Tongue (tissue), 2 donors: ENCODE data around the gene CCDC97. TPM values are rescaled to one million over a fixed set of nuclear protein-coding genes. Genes with fewer than 3 reads are reported as not detected.

Experiments
- DNase-seq: peaks from one replicate; pipeline ENCODE4 v3.0.0-alpha.2; 2015
- total RNA-seq: library from RNA; depleted of rRNA; stranded (reverse); fragments of >200 nt; gene quantifications from one replicate; pipeline ENCODE4 v1.2.3, GENCODE V29; 2014

The CCDC97 gene
- total RNA-seq, 1 donor from 2014 or later, result 21.2 TPM

DNA sequence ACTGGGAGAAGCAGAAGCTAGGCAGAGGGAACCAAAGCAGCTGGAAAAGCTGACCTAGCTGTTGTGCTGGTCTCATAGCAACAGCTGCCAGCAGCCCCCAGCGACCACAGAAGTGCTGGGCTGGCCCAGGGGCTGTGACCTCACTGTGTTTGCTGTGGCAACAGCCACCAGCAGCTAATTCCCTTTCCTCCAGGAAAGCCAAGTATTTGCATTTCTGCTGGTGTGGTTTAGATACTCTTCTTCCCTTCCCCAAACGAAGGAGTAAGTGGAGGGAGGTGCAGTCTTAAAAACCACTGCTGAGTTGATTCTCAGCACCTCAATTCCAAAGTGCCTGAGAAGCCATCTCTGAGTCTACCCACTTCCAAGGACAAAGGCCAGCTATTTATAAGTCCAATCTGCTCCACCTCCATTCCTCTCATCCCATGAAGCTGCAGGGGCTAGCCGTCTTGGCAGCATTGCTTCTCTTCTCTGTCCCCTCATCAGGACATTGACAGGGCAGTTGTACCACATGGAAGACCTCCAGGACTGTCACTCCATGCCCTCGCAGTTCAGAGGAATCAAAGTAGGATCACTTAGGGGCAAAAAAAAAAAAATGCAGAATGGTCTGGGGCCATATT, 11.5 kb upstream of the CCDC97 start:
- DNase-seq, result peak; percentile 95

- peak; percentile 46 for DNase-seq
These were observed 10.8 kb upstream of the CCDC97 start for GRCh38 chr19:41299046-41299754.

GRCh38 chr19:41299755-41300089, 10.2 kb upstream of the CCDC97 start:
- peak; percentile 94 for DNase-seq

- DNase-seq, result peak; percentile 50
These were observed 9.4 kb upstream of the CCDC97 start for GRCh38 chr19:41300555-41300954.

GRCh38 chr19:41302624-41303351, 7.2 kb upstream of the CCDC97 start:
- DNase-seq, result no peak

GRCh38 chr19:41303954-41304353, 6.0 kb upstream of the CCDC97 start:
- DNase-seq, result no peak

GRCh38 chr19:41304706-41305483, 5.1 kb upstream of the CCDC97 start:
- no peak for DNase-seq

DNA sequence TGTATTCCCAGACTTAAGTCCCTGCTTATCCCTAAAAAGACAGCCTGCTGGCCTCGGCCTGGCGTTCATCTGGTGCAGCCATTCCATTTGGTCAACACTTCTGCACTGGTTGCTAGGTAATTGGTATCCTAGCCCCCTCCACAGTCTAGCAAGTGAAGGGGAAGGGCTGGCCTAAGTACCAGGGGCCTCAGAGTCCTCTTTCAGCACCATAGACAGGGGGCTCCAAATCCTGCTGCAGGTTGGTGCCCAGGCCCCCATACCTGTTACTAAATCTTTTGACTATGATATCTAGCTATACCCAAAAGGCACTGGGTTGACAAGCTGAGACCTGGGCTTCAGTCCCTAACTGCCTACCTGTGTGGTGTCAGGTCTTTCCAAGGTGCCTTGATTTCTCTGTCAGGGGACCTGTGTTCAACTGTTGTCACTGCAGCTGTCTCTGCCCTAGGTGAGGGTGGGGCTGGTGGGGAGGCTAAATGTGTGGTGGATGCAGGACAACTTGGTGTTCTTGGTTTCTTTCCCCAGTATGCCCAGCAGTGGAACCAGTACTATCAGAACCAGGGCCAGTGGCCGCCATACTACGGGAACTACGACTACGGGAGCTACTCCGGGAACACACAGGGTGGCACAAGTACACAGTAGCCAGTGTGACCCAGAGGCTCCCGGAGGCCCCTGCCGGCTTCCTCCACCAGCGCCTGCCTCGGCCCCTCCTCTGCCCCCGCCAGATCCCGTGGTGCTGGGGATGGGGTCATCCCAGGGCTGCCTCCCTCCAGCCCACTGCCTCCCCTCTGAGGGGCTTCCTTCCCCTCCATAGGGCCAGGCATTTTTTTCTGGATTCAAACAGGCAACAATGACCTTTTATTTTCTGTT, 3.8 kb upstream of the CCDC97 start:
- no peak for DNase-seq

DNA sequence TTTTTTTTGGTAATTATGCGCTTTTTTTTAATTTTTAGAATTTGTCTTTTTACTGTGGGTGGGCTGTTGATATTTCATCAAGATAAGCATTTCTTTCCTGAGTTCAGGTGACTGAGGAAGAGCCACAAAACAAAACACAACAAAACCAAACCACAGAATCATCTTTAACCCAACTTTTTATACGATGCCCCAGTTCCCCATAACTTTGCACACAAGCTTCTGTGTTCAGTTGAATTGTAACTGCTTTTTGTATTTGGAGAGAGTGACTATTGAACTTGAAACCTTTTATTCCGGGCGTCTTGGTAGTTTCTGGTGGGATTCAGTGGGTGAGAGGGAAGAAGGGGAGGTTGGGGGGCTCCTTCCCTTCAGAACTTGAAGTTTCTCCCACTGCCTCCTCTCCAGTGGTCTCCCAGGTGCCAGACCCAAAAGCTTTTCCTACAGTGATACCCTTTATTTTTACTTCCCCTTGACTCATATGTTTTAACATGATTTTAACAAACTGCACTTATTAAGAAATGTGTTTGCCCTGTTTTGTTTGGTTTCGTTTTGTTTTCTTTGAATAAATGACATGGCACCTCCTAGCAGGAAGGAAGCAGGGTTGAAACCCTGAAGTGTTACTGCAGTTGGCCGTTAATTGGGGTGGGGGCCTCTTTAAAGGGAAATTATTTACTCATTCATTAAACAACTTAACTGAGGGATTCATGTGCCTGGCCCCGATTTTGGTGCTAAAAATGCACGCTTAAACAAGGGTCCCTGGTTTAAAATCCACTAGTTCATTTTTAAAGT, 2.7 kb upstream of the CCDC97 start:
- no peak for DNase-seq

DNA sequence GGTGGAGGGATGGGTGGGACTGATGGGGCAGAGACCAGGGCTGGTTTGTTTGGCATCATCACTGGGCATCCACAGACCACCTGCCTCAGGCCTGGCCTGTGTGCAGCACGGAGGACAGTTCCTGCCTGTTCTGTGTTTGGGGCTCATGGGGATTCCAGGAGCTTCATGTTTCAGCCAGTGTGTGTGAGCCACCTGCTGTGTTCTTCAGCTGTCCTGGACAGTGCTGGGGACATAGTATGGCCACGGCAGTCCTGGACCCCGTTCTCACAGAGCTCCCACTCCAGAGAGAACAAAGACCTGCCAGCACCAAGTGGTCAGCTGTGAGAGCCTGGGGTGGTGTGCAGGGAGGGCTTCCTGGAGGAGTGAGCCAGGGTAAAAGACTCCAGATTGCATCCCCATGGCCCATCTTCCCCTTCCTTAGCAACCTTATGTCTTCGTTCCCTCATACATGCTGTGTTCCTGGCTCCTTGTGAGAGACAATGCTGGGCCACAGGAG, 2.0 kb upstream of the CCDC97 start:
- DNase-seq, result peak; percentile 79

- DNase-seq, result peak; percentile 97
These were observed 1.4 kb upstream of the CCDC97 start for GRCh38 chr19:41308450-41309179.

DNA sequence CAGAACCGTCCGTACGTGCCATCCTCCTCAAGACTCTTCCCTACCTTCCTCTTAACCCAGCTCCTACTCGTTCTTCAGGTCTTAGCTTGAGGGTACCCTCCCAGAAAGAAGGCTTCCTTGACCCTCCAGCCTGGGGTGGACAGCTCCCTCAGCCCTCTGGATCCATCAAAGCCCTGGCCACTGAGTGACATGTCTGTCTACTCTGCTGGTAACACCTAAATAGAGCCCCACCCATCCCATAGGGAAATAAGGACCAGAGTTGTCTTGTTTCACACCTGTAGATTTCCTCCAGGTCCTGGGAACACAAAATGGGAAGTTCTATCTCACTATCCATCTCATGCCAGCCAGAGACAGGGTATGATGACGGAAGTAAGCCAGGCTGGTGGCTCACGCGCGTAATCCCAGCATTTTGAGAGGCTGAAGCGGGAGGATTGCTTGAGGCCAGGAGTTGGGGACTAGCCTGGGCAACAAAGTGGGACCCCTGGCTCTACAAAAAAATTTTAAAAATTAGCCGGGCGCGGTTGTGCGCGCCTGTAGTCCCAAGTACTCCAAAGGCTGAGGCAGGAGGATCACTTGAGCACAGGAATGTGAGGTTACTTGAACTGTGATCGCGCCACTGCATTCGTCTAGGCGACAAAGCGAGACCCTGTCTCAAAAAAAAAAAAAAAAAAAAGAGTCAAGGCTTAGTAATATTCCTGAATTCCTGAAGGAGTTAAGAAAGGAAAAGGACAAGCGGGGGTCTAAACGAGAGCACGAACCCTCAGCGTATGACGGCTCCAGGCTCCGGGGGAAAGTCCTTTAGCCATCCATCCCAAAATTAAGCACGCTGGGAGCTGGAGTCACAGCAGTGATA, 566 bp upstream of the CCDC97 start:
- peak; percentile 24 for DNase-seq

DNA sequence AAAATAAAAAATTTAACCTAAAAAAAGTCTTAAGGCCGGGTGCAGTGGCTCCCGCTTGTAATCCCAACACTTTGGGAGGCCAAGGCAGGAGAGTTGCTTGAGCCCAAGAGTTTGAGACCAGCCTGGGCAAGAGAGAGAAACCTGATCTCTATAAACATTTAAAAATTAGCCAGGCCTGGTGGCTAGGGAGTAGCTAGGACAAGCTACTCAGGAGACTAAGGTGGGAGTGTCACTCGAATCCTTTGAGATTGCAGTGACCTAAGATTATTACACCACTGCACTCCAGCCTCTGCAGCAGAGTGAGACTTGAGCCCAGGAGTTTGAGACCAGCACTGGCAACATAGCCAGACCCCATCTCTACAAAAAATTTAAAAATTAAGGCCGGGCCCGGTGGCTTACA, 1.1 kb downstream of the CCDC97 start:
- no peak for DNase-seq

- DNase-seq, result no peak
These were observed 1.6 kb downstream of the CCDC97 start for GRCh38 chr19:41311613-41312012.

DNA sequence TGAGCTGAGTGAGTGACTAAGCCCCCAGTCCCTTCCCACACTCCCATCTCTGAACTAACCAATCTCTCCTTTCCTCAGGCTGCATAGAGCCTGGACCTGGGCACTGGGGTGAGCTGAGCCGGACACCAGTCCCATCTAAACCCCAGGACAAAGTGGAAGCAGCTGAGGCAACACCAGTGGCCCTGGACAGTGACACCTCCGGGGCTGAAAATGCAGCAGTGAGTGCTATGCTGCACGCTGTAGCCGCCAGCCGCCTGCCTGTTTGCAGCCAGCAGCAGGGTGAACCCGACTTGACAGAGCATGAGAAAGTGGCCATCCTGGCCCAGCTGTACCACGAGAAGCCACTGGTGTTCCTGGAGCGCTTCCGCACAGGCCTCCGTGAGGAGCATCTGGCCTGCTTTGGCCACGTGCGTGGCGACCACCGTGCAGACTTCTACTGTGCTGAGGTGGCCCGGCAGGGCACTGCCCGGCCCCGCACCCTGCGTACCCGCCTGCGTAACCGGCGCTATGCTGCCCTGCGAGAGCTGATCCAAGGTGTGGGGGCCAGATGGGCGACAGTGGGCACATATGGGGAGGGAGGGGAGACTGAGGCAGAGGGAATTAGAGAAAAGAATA, 6.4 kb downstream of the CCDC97 start:
- DNase-seq, result no peak

DNA sequence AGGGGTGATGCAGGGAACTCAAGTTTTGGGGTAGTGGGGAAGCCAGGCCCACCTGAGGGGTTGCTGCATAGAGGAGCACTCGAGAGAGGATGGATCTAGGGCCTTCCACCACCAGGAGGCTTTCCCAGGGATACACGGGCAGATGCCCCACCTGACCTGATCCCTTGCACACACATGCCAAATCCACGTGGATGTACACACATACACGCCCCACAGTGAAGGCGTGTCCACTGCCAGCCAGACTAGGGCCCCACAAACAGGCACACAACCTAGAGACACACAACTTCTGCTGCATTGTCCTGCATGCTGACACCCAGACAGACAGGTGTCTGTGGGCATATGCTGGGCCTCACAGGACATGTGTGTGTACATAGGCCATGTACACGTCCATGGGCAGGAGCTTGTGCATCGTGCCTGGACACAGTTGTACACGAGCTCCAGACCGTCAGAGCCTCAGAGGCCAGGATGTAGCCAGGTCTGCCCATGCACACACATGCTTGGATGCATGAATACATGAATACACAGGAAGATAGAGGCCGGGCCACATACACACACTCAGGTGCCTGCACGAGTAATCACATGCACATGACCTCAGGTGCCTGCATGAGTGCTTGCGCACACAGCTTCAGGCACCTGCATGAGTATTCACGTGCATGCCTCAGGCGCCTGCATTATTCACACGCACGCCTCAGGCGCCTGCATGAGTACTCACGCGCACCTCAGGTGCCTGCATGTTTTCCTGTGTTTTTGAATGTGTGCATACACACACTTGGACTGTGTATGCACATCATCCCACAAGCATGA, 8.9 kb downstream of the CCDC97 start:
- no peak for DNase-seq

DNA sequence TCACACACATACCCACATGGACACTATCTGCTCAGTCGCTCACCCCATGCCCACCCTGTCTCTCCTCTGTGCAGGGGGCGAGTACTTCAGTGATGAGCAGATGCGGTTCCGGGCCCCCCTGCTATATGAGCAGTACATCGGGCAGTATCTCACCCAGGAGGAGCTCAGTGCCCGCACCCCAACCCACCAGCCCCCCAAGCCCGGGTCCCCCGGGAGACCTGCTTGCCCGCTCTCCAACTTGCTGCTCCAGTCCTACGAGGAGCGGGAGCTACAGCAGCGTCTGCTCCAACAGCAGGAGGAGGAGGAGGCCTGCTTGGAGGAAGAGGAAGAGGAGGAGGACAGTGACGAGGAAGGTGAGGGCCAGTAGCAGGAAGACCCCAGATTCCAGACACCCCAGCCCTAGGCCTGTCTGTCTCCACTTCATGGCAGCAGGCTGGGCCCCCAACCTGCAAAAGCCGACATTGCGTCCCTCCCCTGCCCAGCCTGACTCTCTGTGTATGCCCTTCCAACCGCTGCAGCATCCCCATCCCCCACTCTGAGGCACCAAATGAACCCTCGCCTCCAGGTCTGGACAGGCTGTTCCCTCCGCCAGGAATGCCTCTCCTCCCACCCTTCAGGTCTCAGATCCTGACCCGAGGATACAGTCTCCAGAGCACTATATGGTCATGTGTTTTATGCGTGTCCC, 9.7 kb downstream of the CCDC97 start:
- DNase-seq, result no peak
